DMS53 treated with DMSO at 0.1 percent for 48 hours (cell line): Measurements from ENCODE around the gene CCDC92.
"Not testable (repeated sequence)": the region's sequence is repeated elsewhere in the genome, so short reads cannot be mapped to it uniquely, and the experiment has no call there.

Experiments
- DNase-seq: peaks from one replicate; lab custom pipeline; 2025; ENCODE audit not compliant: unreplicated experiment; lab: John Stamatoyannopoulos, UW

CCDC92 gene

GRCh38 chr12:123950476-123951349, 21.9 kb downstream of the CCDC92 start:
- DNase-seq: no peak

- no peak for DNase-seq
Observed at GRCh38 chr12:123949770-123950165, 22.9 kb downstream of the CCDC92 start.

DNA sequence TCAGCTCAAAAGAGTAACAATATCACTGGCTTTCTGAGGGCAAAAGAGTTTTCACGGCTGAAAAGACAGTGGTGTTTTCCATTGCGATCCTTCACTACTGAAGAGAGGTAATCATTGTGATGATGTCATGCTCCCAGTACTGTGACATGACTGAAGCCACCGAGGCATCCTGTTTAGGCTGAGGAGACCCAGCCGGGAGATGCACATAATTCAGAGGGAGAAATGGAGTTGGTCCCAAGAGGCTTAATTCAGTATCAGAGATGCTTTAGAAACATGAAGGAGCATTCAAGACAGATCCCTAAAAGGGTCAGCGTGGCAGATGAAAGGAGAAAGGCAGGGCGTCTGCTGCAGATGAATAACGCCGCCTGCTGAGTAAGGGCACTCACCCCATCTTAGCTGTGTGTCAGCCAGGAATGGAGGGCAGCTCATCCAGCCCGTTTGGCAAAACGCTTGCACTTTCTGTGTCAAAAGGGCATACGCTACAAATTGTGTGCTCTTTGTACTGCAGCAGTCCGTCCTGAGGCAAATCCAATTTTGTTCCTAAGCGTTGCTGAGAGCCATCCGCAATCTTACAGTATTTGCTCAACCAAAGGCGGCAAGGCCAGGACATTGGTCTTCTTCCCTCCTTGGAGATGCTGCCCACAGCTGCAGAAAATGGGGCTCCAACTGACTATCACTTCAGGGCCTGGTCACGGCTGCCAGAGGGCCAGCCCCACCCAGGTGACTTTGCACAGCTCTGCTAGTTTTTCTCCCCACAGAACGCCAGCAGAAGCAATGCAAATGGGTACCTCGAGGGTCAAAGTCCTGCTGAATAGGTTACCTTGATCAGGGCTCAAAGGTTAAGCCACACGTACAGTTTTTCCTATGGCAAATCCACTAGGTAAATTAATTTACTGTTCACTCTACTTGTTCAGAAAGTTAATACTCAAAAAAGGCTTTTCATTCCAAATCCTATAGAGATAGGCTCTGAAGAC, 23.5 kb downstream of the CCDC92 start:
- DNase-seq: no peak

DNA sequence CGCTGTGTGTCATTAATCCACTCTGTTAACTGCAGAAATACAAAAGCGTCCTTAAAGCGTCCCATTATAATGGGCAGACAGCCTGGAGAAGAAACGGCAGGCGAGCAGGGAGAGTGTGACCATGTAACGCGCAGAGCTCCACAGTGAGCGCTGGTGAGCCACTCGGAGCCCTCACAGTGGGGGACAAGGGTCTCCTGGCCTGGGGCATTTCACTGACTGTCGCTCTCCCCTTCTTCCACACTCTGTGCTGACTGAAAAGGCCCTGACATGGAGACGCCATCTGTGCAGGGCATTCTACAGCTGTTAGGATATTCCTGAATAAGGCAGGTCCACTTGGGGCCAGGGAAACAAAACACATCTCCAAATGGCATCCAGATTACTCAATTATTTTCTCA, 24.2 kb downstream of the CCDC92 start:
- no peak for DNase-seq

- not testable (repeated sequence) for DNase-seq
Observed at GRCh38 chr12:123947531-123947930, 25.1 kb downstream of the CCDC92 start.

GRCh38 chr12:123946516-123947505, 25.8 kb downstream of the CCDC92 start:
- DNase-seq: not testable (repeated sequence)

DNA sequence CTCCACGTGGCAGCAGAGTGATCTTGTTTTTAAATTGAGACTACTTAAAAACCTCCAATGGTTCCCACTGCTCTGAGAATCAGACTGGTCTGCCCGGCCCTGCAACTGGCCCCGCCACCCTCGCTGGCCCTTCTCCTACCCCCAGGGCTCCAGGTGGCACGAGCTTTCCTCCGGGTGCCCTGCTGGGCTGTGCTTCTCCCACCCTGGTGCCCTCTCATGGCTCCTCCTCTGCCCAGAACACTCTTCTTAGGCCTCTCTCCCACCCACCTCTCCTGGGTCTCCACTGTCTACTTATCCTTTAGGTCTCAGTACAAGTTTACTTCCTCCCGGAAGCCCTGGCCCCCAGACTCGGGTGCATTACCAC, 26.5 kb downstream of the CCDC92 start:
- DNase-seq: no peak

DNA sequence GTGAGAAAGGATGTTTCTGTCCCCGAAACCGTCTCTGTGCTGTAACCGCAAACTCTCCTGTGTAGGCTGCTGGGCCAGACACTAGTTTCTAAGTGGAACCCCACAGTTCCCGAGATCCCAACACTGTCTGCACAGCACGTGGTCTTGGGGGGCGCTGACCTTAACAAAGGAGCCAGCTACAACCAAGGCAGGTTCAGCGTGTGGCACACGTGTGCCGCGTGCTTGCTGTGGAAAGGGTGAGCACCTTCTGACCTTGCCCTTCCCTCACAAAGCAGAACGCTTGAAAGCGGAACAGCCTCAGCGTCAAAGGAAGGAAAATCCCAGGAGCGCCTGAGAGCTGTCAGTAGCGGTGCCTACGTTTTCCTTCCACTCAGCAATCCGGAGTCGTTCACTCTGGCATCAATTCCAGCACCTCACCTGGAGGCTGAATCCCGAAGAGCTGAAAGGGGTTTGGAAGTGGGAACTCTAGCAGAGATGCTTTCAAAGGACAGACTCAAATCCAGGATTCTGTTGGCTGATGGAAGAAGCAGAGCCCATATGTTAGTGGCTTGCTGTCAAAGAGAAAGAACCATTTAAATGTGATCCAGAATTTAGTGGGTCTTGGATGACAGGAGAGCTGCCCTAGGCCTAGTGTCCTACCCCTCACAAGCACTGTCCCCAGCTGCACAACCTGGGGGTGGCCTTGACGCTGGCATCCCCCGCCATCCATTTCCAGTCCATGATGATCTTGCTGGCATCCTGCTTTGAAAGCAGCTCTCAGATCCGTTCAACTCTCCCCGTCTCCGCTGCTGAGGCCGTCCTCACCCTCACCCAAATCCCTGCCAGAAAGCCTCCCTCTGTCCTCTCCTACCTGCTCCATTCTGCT, 27.1 kb downstream of the CCDC92 start:
- no peak for DNase-seq

DNA sequence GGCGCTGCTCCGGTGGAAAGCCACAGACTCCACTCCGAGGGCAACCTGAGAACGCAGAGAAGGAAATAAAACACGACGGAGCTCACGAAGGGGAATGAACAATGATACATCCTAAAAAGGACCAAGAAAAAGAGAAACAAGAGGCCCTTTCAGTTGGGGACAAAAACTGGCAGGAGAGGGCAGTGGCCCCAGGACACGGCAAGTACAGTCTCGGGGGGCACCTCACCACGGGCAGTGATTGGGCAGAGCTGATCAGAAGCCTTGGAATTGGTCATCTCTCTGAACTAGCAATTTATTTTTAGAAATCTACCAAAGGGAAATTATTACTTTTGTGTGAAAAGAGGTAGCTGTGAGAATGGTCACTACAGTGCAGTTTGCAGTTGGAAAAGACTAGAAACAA, 27.9 kb downstream of the CCDC92 start:
- no peak for DNase-seq

- DNase-seq: no peak
Observed at GRCh38 chr12:123943816-123944215, 28.8 kb downstream of the CCDC92 start.

DNA sequence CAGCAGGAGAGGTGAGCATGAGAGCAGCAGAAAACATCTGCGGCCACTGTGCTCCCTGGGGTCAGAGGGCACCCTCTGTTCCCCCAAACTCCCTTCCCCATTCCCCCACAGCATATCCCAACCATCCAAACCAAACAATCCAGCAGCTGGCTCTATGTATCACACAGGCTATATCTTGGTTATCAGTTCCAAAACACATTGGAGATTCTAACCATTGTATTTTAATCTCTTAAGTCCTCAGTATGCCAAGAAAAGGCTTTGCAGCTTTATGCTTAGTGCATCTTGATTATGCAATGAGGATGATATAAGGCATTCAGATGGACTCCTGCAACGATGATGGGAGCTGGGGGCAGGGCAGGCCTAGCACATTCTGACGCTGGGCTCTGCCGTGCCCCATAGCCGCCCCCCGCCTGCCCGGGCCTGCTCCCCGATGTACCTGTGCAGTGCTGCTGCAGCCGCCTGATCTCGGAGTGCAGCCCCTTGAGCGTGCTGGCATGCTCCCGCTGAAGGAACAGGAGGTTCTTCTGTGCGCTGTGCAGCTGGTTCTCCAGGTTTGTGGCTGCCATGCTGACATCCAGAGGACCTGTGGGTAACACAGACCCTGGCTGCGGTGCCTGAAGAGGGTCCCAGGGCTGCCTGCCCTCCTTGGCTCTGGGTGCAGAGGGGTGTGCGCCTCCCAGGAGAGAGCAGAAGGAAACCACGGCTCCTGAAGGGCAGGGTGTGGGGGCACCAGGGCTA, 29.6 kb downstream of the CCDC92 start:
- DNase-seq: no peak

DNA sequence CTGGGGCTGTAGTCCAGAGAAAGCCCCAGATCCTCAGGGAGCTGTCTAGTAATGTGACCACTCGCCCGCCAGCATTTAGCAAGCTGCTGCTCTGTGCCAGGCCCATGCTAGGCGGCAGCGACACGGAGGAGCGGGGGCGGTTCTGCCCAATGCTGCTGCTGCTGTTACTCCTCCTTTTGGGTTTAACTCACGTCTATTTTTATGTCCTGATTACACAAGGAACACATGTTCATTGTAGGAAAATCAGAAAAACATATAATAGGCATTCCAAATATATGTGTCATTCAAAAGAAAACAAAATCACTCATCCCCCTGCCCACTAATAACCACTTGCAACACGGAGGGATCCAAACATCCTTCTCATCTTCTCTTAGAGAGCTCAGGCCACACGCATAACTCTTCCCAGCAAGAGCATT, 30.4 kb downstream of the CCDC92 start:
- DNase-seq: no peak

DNA sequence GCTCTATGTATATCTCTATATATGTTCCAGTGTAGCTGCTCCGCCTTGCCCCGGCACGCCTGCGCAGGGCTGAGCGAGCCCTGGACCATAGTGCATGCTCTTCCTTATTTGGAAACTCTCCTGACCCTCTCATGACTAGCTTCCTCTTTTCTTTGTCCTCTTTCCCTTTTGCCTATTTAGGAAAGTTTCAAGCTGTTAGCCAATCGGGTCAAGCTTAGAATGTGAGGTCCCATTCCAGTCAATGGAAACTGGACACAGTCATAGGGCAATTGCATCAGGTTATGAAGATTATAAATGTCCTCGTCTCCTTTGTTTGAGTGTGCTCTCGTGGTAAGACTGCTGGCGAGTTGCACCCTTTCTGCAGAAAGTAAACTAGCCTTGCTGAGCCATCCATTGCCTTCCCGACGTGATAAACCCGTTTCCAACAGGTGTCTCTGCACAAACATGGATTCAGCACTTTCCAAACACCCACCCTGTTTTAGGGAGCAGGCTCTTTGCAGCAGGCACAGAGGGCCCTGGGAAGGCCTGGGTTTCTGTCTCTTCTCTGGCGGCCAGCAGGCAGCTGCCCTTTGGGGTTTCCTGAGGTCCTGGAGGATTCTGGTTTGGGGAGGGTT, 30.9 kb downstream of the CCDC92 start:
- DNase-seq: no peak

DNA sequence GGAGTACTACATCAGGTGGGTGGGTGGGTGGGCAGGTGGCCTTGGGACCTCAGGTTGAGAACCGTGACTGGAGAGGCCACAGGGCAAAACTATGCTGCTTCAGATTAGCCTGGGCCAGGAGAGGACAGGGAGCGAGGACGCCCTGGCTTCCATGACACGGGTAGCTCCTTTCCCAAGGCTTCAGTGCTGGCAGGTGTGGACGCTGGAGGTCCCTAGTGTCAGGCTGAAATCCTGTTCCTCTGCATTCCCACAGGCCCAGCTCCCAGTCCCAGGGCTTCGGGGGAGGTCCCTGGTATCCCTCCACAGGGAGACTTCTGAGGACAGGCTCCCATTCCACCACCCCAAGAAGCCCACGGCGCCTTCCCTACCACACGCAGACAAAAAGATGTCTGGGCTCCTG, 31.6 kb downstream of the CCDC92 start:
- no peak for DNase-seq

DNA sequence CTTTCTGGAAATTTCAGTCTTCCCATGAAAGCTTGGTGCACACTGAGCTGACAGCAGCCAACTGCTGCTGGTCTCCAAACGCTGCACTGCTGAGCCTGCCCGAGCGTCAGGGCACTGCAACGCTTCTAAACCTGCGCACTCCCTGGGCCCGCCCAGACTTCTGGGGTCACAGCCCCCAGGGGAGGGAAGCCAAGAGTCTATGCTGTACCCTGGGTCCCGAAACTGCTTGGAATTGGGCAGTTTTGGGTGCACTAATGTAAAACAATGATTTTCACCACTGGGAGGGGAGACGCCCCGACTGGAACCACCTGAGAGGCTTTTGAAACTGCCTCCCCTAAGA, 32.0 kb downstream of the CCDC92 start:
- DNase-seq: no peak

- DNase-seq: no peak
Observed at GRCh38 chr12:123939716-123940626, 32.7 kb downstream of the CCDC92 start.

DNA sequence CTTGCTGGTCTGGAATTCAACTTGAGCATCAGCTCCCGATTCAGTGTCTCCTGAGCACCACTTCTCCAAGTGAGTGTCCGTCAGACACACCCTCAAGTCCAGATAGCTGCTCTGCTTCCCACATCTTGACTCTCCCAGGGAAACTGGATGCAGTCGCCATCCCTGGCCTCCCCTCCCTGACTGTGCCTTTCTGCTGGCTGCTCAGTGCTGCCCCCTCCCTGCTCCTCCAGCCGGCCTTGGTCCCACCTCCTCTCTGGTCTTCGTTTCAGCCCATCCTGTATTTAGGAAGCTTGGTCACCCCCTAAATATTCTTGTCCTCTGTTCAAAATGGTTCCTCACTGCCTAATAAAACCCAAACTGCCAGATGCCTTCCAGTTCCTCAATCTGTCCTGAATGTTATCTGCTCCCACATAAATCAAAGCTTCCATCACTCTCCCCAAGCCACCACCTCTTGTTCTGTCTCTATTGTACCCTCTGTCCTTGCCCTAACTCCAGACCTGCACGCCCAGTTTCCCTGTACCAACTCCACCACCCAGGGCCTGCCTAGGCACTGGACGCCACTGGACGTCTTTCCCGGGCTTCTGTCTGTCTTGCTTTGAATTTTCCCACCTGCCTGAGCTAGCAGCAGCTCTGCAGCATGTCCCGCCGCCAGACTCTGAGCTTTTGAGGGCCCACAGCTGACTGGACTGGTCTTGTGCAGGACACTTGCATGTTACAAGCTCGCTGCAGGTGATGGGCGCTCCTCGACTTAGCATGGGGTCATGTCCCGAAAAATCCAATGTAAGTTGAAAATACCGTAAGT, 33.8 kb downstream of the CCDC92 start:
- DNase-seq: no peak
